Measurements from ENCODE around the gene CCDC106. TPM values are rescaled to one million over a fixed set of nuclear protein-coding genes. Genes with fewer than 3 reads are reported as not detected.

Gene CCDC106
- total and polyA plus RNA-seq, 2 of the 4 experiments (the other 2 are of a cell fraction), result 2.3 to 13.6 TPM

GRCh38 chr19:55697069-55697440 lies 49.0 kb downstream of the CCDC106 start:
- no peak overlapping the region for H3K4ac ChIP-seq (ENCODE audit: low read depth, low read length)
- DNase-seq (no peak), ATAC-seq (ENCODE audit: low read depth) (no peak)
- H3K4me2 ChIP-seq (ENCODE audit: low read depth, low read length), result no peak overlapping the region
- H3K4me1 ChIP-seq (ENCODE audit: control insufficient read depth, insufficient read depth, low read length), result no peaks in the 10 kb centered on the region
- ChIA-PET POLR2A (ENCODE audit: unreplicated experiment) (no interaction called here), CTCF (no interaction called here)
- H2AFZ ChIP-seq (replicated peaks; ENCODE audit: low read length, poor library complexity), result no peak overlapping the region
- peaks cover 45% of the 10 kb centered on the region for H3K36me3 ChIP-seq (ENCODE audit: control insufficient read depth, insufficient read depth, low read length)
- no peak overlapping the region for H3K27ac ChIP-seq (ENCODE audit: insufficient read depth, low read length)
- in situ Hi-C loops (cut with MboI; ENCODE audit: low sequenced_read_pairs), result loop anchor here (25.0 kb wide), 1 partner anchor 440 kb away; the partner anchor contains the start of gene ZNF444
- 95% methylated on average over 4 of the region's 12 CpGs; no CpG with 5 or more reads in 1 of the 2 experiments for WGBS, 2 experiments (ENCODE audit: extremely low coverage in 2 of 2, insufficient read length in 1 of 2)
- no peak overlapping the region for H2BK120ac ChIP-seq (ENCODE audit: low read depth, low read length)
- H3K4me3 ChIP-seq (ENCODE audit: insufficient read depth, low read depth, low read length), result no peak overlapping the region
- intact Hi-C loops (cut with micrococcal nuclease), result no loop called here
- no TSS peak for BruUV-seq (replicated peaks)
- H3K9me1 ChIP-seq (ENCODE audit: insufficient read depth, low read length), result no peaks in the 10 kb centered on the region
- no peak overlapping the region for H3K14ac ChIP-seq (replicated peaks; ENCODE audit: low read depth, low read length)
- no peaks in the 10 kb centered on the region for H3K9me3 ChIP-seq (ENCODE audit: control insufficient read depth, insufficient read depth, low read length)
- H3K9ac ChIP-seq (ENCODE audit: low read depth, low read length), result no peak overlapping the region
- H2BK20ac ChIP-seq (ENCODE audit: low read depth, low read length), result no peak overlapping the region
- no peak overlapping the region for H3K56ac ChIP-seq (ENCODE audit: extremely low read depth, insufficient read depth, low read length)
- no peak overlapping the region for H4K91ac ChIP-seq (ENCODE audit: insufficient read depth, low read depth, low read length)
- dilution Hi-C loops (cut with HindIII; ENCODE audit: low sequenced_read_pairs, unreplicated experiment), result no loop called here
- no peak overlapping the region for H3K18ac ChIP-seq (ENCODE audit: low read depth, low read length)
- no peak overlapping the region for H3K23ac ChIP-seq (ENCODE audit: low read depth, low read length)
- no peak overlapping the region for H4K5ac ChIP-seq (ENCODE audit: low read depth, low read length)
- H4K8ac ChIP-seq (ENCODE audit: low read depth in 2 of 2, low read length in 2 of 2), result no peak overlapping the region
- H3K79me1 ChIP-seq (ENCODE audit: low read depth in 1 of 2, low read length in 2 of 2), result no peaks in the 10 kb centered on the region; a peak in 1 of 4 replicates
- no peak overlapping the region for H2AK9ac ChIP-seq (replicated peaks; ENCODE audit: low read depth, low read length, poor library complexity)
- H2BK5ac ChIP-seq (ENCODE audit: low read depth, low read length, poor library complexity, severe bottlenecking), result no peak overlapping the region
- TF ChIP-seq RCOR1 (IDR thresholded peaks at IDR 0.05; ENCODE audit: insufficient replicate concordance, low read length), result no peak
- TF ChIP-seq, protein P1, sequence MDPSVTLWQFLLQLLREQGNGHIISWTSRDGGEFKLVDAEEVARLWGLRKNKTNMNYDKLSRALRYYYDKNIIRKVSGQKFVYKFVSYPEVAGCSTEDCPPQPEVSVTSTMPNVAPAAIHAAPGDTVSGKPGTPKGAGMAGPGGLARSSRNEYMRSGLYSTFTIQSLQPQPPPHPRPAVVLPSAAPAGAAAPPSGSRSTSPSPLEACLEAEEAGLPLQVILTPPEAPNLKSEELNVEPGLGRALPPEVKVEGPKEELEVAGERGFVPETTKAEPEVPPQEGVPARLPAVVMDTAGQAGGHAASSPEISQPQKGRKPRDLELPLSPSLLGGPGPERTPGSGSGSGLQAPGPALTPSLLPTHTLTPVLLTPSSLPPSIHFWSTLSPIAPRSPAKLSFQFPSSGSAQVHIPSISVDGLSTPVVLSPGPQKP (IDR thresholded peaks at IDR 0.05; ENCODE audit: borderline replicate concordance, low read depth, low read length), result no peak
- TF ChIP-seq CHD1 (IDR thresholded peaks at IDR 0.05; ENCODE audit: low read depth, low read length), result no peak
- TF ChIP-seq CEBPB (IDR thresholded peaks at IDR 0.05; ENCODE audit: low read depth, low read length), result no peak
- TF ChIP-seq, protein P2, sequence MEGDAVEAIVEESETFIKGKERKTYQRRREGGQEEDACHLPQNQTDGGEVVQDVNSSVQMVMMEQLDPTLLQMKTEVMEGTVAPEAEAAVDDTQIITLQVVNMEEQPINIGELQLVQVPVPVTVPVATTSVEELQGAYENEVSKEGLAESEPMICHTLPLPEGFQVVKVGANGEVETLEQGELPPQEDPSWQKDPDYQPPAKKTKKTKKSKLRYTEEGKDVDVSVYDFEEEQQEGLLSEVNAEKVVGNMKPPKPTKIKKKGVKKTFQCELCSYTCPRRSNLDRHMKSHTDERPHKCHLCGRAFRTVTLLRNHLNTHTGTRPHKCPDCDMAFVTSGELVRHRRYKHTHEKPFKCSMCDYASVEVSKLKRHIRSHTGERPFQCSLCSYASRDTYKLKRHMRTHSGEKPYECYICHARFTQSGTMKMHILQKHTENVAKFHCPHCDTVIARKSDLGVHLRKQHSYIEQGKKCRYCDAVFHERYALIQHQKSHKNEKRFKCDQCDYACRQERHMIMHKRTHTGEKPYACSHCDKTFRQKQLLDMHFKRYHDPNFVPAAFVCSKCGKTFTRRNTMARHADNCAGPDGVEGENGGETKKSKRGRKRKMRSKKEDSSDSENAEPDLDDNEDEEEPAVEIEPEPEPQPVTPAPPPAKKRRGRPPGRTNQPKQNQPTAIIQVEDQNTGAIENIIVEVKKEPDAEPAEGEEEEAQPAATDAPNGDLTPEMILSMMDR (conservative IDR thresholded peaks at IDR 0.05; ENCODE audit: low read depth, low read length), result no peak
- TF ChIP-seq POLR2A (IDR thresholded peaks at IDR 0.05; ENCODE audit: low read depth, low read length), result no peak
- TF ChIP-seq SMC3 (IDR thresholded peaks at IDR 0.05; ENCODE audit: low read depth, low read length), result no peak
- TF ChIP-seq RAD21 (IDR thresholded peaks at IDR 0.05; ENCODE audit: low read length), result no peak
- no peaks in the 10 kb centered on the region for H4K20me1 ChIP-seq (ENCODE audit: insufficient read depth, low read length)
- no peak overlapping the region for H2AK5ac ChIP-seq (ENCODE audit: low read depth, low read length)
- H2BK15ac ChIP-seq (ENCODE audit: low read depth, low read length), result no peak overlapping the region
- H3K27me3 ChIP-seq (ENCODE audit: control insufficient read depth, insufficient read depth, low read length), result no peaks in the 10 kb centered on the region

Data from IMR-90 (cell line).